Ovary (tissue), 9 donors: ENCODE measurements around the gene NIN. TPM values are rescaled to one million over a fixed set of nuclear protein-coding genes. Genes with fewer than 3 reads are reported as not detected.

Experiments used
- DNase-seq, 5 donors: peaks; one replicate each; pipeline ENCODE4 v3.0.0-alpha.2; 2019 to 2020
- H3K27ac ChIP-seq, 2 donors: fragments of 200-600 bp; one replicate each; pipeline versions ENCODE4 v1.5.1 to v1.8.0; 2019 to 2022
- H3K27me3 ChIP-seq: fragments of 200-600 bp; one replicate; pipeline ENCODE4 v1.8.0; 2022
- H3K36me3 ChIP-seq: fragments of 200-600 bp; sonication (generic); one replicate; pipeline ENCODE4 v1.5.1; 2019
- H3K4me1 ChIP-seq: one replicate; pipeline ENCODE4 v1.8.1; 2013; ENCODE audit warnings: mild to moderate bottlenecking, moderate library complexity; ENCODE audit not compliant: insufficient read depth
- H3K4me3 ChIP-seq: fragments of 200-600 bp; sonication (generic); one replicate; pipeline ENCODE4 v1.5.1; 2017
- H3K9me3 ChIP-seq, 2 donors: fragments of 200-600 bp in 1 of 2; sonication (generic) in 1 of 2; one replicate each; pipeline versions ENCODE4 v1.5.1 to v1.8.1; 2013 to 2019; ENCODE audit warnings: mild to moderate bottlenecking in 1 of 2, moderate library complexity in 1 of 2
- EP300 ChIP-seq: sonication (generic); formaldehyde crosslinking; IDR thresholded peaks from one replicate; pipeline ENCODE4 v1.6.1; 2017; ENCODE audit warnings: antibody characterized with exemption
- POLR2A ChIP-seq: fragments of 450-650 bp; IDR thresholded peaks from one replicate; pipeline ENCODE4 v1.6.1; 2017; ENCODE audit warnings: antibody characterized with exemption, mild to moderate bottlenecking, moderate library complexity
- WGBS, 3 donors: extraction: QIAGEN DNeasy Blood & Tissue Kit in 1 of 3; methylation state at CpG; one replicate each; pipeline versions ENCODE4 v1.1.5 to v1.1.7; 2013 to 2017; 5-methylcytosine and 5-hydroxymethylcytosine counted together
- intact Hi-C, 4 donors: fragments of 100-400 bp; cut with DNase I; formaldehyde crosslinking; loops; one replicate each; pipeline versions ENCODE4 v1.11.0 to v1.15.1; 2022 to 2023
- polyA plus RNA-seq, 2 donors: library from polyadenylated mRNA; stranded (reverse); fragments of 200-250 nt in 1 of 2; fragments of 350-450 nt in 1 of 2; fragmentation: Illumina TruSeq in 1 of 2; extraction: RNeasy Lipid Tissue Mini Kit (QIAGEN cat#74804) in 1 of 2; gene quantifications; one replicate each; pipeline ENCODE4 v1.2.3, GENCODE V29; 2013 to 2014
- total RNA-seq, 7 donors: library from RNA; depleted of rRNA in 2 of 7; stranded (reverse); fragments of >200 nt in 2 of 7; fragmentation: NEBNext Ultra II Directional in 3 of 7; extraction: Animal tissue kit (Norgen Biotek cat#: 25700) in 3 of 7; gene quantifications; one replicate each; pipeline versions ENCODE4 v1.1.0 to v1.2.4, GENCODE V29; 2016 to 2023
- TF ChIP-seq, protein P1 (sequence below), 3 donors: fragments of 450-650 bp in 2 of 3; fragments of 200-600 bp in 1 of 3; IDR thresholded peaks; one replicate each; pipeline versions ENCODE4 v1.5.1 to v1.8.0; 2016 to 2022; ENCODE audit warnings: antibody characterized with exemption in 3 of 3, mild to moderate bottlenecking in 1 of 3
- donor health status: DM: no; HTN: no; CAD: no; lungs with moderate emphysema.
- donor health status: DM: no; HTN: no; CAD: no.
- donor health status: Bipolar disorder and iron deficiency.
- donor health status: DM: yes; HTN: yes; CAD: no.
- donor health status: DM: no; HTN: no; CAD: no.
- donor health status: DM: yes; HTN: yes; CAD: no.

NIN gene
- total and polyA plus RNA-seq, 9 donors: 6.4 to 32.4 (median 28.0) TPM

DNA sequence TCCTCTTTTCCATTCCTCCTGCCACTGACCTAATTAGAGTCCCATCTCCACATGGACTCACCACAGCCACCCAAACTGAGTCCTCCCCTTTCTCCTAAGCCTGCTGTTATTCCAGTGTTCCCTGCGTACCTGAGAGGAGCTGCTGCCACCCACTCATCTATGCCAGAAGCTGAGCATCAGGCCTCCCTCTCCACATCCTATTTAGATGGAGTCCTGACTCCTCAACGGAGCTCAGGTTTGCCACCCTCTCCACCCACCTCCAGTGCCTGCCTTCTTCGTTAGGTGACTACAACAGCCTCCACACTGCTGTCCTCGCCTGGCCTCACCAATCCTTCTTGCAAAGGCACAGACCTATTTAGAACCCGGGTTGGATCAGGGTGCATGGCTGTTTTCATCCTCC is 25.7 kb upstream of the NIN start:
- Histone ChIP-seq H3K36me3 (no peaks in the 10 kb centered on the region), H3K4me1 (peaks cover 2% of the 10 kb centered on the region), H3K9me3 (no peaks in the 10 kb centered on the region), H3K27ac (no peak overlapping the region), H3K4me3 (no peak overlapping the region), H3K27me3 (no peaks in the 10 kb centered on the region)
- intact Hi-C loops: loop anchor here in 1 of 4 donors (10.0 kb wide), 1 partner anchor 72 kb away; no protein-coding TSS in a partner anchor
- WGBS, 3 donors: 88 to 93% (median 90%) methylated on average over 5 of the region's 5 CpGs
- TF ChIP-seq, protein P1, sequence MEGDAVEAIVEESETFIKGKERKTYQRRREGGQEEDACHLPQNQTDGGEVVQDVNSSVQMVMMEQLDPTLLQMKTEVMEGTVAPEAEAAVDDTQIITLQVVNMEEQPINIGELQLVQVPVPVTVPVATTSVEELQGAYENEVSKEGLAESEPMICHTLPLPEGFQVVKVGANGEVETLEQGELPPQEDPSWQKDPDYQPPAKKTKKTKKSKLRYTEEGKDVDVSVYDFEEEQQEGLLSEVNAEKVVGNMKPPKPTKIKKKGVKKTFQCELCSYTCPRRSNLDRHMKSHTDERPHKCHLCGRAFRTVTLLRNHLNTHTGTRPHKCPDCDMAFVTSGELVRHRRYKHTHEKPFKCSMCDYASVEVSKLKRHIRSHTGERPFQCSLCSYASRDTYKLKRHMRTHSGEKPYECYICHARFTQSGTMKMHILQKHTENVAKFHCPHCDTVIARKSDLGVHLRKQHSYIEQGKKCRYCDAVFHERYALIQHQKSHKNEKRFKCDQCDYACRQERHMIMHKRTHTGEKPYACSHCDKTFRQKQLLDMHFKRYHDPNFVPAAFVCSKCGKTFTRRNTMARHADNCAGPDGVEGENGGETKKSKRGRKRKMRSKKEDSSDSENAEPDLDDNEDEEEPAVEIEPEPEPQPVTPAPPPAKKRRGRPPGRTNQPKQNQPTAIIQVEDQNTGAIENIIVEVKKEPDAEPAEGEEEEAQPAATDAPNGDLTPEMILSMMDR (IDR thresholded peaks at IDR 0.05): no peak
- TF ChIP-seq POLR2A: no peak
- TF ChIP-seq EP300: no peak
- DNase-seq: no peak

DNA sequence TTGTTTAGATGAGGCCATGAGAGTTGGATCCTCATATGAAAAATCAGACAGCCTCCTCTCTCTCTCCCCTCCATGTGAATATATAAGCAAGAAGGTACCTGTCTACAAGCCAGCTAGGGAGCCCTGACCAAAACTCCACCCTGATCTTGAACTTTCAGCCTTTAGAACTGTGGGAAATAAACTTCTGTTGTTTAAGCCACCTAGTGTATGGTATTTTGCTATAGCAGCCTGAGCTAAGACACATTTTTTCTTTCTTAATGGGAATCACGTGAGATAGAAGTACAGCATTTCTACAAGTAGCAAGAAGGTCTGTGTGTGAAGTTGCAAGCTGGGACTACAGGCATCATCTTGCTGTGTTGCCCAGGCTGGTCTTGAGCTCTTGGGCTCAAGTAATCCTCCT is 24.6 kb upstream of the NIN start:
- Histone ChIP-seq H3K27ac (no peak overlapping the region), H3K9me3 (no peaks in the 10 kb centered on the region), H3K36me3 (no peaks in the 10 kb centered on the region), H3K27me3 (no peaks in the 10 kb centered on the region), H3K4me1 (peaks cover 2% of the 10 kb centered on the region), H3K4me3 (no peak overlapping the region)
- no peak for DNase-seq
- 25 to 30% (median 28%) methylated on average over 1 of the region's 1 CpG for WGBS, 3 donors
- intact Hi-C loops: loop anchor here in 1 of 4 donors (10.0 kb wide), 1 partner anchor 71 kb away; no protein-coding TSS in a partner anchor
- no peak for TF ChIP-seq EP300
- TF ChIP-seq, protein P1 (IDR thresholded peaks at IDR 0.05): no peak

DNA sequence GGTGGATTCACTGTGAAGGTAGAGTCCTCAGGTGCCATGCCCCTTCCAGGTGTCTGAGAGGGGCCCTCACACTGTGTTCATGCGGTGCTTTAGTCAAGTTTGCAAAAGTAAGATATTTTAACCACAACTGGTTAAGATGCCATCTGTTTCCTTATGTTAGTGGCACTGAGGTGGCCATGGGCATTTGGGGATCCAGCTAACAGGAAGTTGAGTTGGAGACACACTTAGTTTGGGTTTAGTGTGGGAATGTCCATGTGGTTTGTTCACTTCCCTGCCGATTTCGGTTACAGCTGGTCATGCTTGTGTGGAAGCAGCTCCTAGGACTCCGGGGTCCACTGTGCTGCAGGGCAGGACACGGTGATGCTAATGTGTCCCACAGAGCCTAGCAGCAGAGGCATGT is 23.6 kb upstream of the NIN start:
- no peaks in the 10 kb centered on the region for H3K36me3 ChIP-seq
- no peaks in the 10 kb centered on the region for H3K27me3 ChIP-seq
- no peak for DNase-seq
- WGBS, 3 donors: 91% methylated on average over 5 of the region's 5 CpGs
- TF ChIP-seq, protein P1 (IDR thresholded peaks at IDR 0.05): no peak
- no peak for TF ChIP-seq POLR2A
- no peak for TF ChIP-seq EP300
- intact Hi-C loops: loop anchor here in 1 of 4 donors (10.0 kb wide), 1 partner anchor 70 kb away; no protein-coding TSS in a partner anchor
- no peak overlapping the region for H3K4me3 ChIP-seq
- H3K4me1 ChIP-seq: peaks cover 2% of the 10 kb centered on the region
- no peak overlapping the region for H3K27ac ChIP-seq
- H3K9me3 ChIP-seq: no peaks in the 10 kb centered on the region

DNA sequence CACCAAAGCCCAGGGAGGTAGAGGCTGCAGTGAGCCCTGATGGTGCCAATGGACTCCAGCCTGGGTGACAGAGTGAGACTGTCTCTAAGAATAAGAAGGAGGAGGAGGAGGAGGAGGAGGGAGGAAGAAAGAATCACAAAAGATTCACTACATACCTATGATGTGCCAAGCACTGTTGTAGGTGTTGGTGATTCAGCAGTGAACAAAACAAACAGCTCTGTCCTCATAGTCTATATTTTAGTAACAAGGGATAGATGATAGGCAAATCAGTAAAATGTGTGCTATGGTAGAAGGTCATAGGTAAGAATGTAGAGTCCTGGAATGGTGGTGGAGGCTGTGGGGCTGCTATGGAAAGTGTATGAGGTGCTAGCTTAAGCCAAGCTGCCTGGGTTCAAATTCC is 22.9 kb upstream of the NIN start:
- H3K27ac ChIP-seq: no peak overlapping the region
- no peak overlapping the region for H3K4me3 ChIP-seq
- intact Hi-C loops: loop anchor here in 1 of 4 donors (10.0 kb wide), 1 partner anchor 69 kb away; no protein-coding TSS in a partner anchor
- H3K27me3 ChIP-seq: no peaks in the 10 kb centered on the region
- TF ChIP-seq EP300 (no peak), POLR2A (no peak)
- TF ChIP-seq, protein P1 (IDR thresholded peaks at IDR 0.05): no peak
- no peak for DNase-seq
- H3K36me3 ChIP-seq: no peaks in the 10 kb centered on the region
- no peaks in the 10 kb centered on the region for H3K9me3 ChIP-seq
- no peaks in the 10 kb centered on the region for H3K4me1 ChIP-seq
